DMS153 treated with DMSO at 0.1 percent for 48 hours (cell line): ENCODE data around the gene NT5C1A.

ENCODE experiments used
- DNase-seq: peaks from one replicate; lab custom pipeline; 2025; ENCODE audit not compliant: unreplicated experiment; lab: John Stamatoyannopoulos, UW

NT5C1A gene

DNA sequence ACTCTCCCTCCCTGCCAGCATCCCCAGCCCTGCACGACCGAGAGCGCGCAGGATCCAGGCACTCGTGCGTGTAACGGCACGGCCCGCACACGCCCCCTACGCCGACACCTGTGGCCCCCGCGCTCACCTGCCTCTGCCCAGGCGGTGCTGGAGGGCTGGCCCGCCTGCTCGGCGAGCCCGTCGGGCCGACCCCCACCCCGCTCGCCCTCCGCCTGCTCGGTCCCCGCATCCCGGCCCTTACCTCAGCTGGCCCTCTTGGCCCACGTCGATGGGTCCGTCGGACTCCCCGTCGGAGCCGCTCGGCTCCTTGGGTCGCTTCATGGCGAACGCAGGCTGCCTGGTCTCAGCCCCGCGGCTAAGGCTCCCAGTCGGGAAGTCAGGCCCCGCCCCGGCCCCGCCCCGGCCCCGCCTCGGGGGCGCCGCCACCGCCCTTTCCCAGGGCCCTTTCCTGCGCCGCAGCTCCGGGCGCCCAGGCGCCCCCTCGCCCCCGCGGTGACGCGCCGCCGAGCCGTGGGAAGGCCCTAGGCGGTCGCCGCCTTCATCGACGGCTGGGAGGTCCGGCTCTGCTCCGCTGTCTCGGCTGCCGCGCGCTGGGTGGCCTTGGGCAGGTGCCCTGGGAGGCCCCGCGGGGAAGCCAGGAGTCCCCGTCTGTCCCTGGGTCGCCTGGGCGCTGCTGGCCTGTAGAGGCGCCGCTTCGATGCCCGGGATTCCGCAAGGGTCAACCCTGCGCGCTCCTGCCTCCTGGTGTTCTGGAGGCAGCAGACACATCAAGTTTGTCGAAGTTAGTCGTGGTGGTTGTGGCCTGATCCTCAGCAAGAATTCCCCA lies 32.4 kb downstream of the NT5C1A start, which contains the start of gene HEYL:
TSS of gene HEYL (minus strand) at position 339 of the 826 bp plus-strand sequence. CDS start at position 321, 18 bp downstream.
- DNase-seq = peak; percentile 96

DNA sequence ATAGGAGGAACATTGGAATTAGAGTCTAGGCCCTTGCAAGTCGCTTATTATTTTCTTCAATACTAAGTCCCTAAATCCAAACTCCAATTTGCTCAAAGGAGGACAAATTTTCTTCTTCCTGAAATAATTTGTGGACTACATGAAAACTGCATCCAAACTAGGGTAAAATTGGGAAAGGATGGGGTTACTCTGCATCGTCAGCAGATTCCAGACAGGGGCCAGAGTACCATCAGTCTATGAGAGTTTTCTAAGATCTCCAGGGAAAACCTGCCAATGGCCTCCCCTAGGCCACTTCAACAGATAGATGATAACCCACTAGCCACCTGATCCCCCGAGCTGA lies 33.0 kb downstream of the NT5C1A start:
- no peak for DNase-seq

DNA sequence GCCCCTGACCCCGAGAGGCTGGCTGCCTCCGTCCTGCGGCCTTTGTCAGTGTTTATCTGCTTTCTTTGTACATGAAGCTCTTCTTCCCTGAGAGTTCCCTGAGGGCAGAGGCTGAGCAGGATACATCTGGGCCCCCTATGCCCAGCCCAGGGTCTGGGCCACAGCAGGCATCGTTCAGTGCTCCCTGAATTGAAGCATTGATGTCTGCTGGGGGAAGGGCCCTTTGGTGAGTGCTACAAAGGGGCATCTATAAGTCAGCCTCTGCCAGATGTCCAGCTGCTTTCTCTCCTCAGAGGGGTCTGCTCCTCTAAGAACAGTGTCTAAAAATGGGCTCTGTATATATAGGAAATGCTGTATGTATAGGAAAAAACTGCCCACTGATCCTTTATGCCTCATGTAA lies 34.5 kb downstream of the NT5C1A start:
- no peak for DNase-seq

DNA sequence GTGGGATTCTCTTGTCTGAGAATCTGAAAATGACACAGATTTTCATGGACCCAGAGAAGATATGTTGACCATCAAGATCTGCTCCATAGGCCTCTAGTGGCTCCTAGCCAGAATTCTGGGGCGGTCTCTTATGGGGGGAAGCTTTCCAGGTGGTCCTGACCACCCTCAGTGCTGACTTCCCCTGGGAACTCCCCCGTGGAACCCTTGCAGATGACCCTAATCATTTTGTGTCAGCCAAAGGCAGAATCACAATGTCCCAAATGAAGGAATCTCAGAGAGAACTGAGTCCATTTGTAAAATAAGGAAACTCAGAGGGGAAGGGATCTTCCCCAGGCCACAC lies 36.1 kb downstream of the NT5C1A start:
- no peak for DNase-seq

DNA sequence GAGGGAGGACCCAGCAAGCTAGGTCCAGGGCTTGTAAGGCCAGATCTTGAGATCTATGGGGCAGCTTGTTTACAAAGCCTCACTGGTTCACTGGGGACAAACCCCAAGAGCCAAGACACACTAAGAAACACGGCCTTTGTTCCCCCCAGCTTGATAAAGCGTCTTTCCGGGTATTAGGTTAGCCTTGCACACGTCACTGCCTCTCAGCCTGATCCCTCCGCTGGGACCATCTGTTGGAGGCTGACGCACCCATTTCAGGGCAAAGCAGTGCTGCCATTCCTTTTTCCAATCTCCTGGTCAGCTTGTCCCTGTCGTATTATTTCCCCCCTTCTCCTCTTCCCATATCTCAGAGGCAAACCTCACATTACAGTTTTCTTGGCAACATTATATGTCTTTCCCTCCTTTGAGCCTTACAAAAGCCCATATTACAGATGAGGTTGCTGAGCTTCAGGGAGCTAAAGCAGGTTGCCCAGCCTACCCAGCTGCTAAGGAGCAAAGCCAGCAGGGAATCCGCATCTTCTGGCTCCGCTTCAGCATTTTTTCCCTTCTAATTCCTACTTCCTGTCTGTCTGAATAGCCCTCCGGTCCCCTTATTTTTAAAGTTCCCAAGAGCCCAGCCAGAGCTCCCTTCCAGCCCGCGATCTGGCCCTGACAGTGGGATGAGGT lies 36.6 kb downstream of the NT5C1A start:
- no peak for DNase-seq

DNA sequence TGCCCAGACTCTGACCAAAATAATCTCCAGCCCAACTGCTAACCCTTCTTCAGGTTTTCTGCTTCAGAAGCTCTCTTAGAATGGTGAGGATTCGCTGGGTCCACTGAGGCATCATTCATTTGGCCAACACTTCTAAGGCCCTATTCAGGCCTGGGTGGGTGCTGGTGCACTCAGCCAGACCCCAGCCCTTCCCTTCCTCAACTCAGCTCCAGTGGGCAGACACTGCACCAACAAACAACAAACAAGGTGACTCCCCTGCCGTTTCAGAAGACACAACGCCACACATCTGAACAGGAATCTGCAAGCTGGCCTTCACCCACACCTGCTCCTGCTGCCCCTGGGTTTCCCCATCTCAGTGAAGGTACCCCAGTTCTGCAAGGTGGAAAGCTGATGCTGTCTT lies 38.5 kb downstream of the NT5C1A start:
- no peak for DNase-seq

DNA sequence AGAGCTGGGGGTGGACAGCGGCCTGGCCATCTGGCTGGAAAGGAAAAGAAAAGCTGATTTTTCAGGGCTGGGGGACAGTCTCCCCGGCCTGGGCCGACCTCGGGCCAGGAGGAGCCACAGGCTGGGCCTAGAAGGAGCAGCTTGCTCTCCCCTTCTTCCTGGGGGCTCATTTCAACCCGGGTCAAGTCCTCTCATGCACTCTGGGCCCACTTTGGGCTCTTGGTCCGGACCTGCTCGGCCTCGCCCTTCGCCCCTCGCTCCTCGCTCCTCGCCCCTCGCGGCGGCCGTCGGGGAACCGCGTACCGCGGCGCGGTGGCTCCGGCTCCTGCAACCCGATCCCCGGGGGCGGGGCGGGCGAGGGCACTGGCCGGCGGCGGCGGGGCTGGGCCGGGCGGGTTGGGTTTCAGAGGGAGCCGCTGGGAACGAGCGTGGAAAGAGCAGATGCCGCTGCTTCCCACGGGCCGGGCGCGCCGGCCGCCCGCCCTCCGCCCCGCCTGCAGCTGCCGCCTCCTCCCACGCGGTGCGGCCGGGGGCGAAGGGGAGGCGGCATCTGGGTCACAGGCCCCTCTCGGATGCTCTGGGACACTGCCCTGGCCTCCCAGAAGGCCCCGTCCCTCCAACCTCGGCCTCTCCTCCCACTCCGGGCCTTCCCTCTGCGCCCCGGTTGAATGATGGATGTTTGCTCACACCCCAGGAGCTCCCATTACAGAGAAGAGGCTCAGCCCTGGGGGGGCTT lies 39.1 kb downstream of the NT5C1A start:
- peak; percentile 26 for DNase-seq

DNA sequence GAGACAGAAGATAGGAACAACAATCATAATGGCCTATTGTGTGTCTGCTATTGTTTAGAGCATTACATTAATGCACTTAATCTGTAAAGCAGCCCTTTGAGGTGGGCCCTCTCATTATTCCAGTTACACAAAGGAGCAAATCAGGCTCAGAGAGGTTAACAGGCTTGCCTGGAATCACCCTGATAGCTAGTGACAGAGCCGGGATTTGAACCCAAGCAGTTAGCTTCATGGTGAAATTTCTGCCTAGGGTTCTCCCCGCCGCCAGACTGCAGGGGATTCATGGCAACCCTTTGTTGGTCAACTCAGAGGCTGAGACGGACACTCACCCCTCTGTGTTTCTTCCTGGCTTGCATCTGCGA lies 39.6 kb downstream of the NT5C1A start:
- DNase-seq = no peak

DNA sequence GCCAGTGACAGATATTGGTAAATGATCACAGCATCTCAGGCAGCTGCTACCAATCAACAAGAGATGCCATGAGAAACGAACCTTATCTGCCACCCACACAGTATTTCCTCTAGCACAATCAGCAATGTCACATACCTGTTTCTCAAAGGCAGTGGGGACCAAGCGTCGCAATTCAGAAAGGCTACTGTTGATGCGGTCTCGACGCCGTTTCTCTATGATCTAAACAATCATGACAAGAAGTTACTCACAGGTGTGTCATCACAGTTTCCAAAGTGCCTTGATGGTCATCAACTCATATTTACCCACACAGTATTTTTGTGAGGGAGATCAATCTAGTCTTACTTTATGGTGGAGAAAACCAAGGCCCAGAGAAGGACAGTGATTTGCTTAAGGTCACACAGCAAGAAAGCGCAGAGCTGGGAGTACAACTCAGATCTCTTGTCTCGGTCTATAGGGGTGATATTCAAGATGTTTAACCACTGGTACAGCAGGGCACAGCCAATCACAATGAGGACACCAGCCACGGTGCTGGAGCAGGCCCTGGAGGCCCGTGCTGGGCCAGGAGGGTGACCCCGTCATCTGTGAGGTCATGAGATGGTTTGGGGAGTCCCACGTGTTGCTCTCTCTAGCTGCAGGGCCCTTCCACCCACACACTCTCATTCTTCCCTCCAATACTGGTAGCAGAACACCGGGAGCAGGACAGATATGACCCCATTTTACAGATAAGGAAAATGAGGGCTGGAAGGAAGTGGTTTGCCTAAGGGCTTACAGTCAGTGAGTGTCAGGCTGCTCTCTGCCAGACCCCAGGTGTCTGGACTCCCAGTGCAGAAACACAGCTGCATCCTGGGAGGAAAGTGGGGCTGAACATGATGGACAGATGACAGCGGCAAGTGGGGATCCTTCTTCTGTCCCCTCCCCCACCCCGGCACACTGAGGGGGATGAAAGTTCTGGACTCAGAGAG lies 40.3 kb downstream of the NT5C1A start:
- DNase-seq = no peak

DNA sequence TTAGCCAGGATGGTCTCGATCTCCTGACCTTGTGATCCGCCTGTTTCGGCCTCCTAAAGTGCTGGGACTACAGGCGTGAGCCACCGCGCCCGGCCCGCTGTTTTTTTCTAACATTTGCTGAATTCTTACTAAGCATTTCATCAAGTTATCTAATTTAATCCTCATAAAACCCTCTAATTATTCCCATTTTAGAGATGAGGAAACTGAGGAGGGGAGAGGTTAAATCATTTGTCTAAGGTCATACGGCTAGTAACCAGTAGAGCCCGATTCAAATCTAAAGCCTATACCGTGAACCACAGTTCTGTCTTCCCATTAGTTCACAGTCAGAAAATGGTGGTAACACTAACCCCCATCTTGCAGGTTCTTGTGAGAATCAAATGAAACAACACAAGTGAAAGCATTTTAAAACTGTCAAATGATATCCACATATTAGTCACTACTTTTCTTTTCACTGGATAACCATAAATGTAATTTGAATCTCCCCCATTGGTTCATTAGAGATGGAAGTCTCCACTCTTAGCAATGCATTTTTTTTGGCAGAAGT lies 43.0 kb downstream of the NT5C1A start:
- no peak for DNase-seq

DNA sequence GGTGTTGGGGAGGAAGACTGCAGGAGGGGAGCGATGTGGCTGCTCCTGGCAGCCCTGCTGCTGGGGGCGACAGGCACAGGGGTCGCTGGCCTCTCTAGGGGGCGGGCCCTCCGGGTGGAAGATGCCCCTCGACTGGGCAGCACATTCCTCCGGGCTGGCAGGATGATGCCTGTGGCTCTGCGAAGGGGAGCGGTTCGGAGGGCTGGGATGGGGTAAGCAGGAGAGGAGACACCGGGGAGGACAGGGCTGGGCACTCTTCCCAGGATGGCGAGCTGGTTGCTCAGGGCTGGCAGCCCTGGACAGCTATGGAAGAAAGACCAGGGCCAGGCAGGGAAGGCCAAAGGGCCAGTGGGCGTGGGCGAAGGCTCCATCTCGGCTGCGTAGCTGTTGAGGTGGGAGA lies 45.3 kb downstream of the NT5C1A start:
- DNase-seq = no peak

DNA sequence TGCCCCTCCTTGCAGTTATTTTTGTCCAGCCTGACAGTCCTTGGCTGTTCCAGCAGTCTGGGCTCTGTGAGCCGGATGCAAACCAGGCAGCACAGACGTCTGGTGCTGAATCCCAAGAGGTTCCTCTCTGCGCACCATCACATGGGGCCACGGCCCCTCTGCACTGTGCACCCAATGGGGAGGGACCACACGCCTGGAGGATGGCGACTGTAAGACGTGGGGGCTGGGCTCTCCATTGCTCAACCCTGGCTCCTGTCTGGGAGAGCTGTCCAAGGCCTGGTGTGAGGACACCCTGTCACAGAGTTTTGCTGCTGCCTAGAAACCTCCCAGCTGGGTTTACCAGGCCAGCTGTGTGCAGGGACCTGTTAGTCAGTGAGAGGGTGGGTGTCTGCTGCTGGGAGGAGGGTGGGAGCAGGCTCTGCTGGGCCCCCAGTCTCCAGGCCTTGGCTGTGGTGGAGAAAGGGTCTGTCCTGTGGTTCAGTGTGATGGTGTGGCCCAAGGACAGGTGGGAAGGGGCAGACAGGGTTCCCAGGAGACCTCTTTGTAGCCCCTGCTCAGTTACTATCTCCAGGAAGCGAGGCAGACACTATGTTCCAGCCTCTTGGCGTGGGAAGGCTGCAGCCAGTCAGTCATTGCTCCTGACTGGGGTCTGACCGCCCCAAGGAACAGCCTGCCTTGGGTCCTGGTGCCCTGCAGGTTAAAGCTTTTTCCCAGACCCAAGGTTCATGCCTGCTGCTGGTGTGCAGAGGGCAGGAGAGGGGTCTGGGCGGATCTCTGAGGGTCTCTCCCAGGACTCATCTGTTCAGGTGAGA lies 46.2 kb downstream of the NT5C1A start:
- no peak for DNase-seq

DNA sequence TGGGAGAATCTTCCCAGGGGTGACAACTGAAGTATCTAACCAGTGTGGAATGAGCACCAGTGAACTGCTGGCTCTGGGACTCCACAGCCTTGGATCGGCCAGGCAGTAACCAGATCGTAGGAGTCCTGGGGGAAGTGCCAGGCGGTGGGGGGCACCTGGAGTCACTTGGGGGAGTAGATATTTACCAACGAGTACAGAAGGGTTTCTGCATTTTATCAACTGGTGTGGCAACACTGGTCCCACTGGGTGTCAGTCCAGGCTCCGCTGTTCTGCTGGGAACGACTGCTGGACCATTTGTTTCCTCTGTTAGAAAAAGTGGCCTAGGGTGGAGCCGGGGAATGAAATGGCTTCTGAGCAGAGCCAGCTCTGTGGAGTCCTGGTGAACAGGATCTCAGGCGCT lies 46.9 kb downstream of the NT5C1A start:
- DNase-seq = no peak

DNA sequence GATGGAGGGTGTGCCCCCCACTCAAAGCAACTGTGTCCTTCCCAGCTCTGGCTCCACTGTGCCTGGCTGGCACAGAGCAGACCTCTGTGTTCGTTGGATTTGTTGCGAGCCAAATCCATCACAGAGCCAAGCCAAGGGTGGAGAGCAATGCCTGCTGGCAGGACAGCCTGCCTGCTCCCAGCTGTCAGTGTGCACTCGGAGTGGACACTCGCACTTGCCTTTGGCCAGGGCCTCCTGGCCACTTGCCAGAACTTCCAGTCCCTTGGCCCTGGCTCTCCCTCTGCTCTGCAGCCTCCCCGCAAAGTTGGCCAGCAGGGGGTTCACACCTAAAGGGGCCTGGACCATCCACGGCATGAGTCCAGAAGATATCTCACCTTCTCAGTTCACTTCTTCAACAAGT lies 48.9 kb downstream of the NT5C1A start:
- DNase-seq = no peak

DNA sequence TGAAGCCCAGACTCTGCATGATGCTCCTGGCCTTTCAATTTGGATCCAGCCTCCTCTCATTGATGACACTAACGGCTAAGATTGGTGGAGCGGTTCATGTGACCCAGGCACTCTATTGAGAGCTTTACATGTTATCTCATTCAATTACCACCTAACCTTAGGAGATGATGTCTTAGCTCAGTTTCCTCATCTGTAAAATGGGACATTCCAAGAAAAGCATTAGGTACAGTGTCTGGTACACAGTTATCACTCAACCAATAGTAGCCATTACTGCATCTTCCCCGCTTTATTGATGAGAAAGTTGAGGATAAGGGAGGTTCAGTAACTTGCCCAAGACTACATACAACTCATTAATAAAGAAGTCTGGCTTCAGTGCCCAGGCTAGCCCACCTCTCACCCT lies 49.5 kb downstream of the NT5C1A start:
- no peak for DNase-seq

DNA sequence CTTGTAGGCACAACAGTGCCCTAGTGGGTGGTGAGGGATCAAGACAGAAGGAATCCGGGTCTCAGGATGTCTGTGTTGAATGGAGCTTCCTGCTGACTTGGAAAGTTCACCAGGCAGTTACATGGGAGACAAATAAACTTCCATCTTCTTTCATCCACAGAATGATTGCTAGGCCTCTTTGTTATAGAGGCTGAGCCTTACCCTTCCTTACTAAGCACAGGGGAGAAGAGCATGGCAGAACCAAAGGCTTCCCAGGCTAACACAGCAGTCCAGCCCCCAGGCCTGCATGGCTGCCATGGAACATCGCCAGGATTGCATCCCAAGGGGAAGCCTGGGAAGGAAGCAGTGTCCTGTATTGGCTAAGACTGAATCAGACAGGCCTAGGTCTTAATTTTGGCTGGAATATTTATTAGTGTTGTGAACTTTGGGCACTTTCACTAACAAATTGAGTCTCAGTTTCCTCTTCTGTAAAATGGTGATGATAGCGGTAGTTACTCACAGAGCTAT lies 51.2 kb downstream of the NT5C1A start:
- DNase-seq = no peak

DNA sequence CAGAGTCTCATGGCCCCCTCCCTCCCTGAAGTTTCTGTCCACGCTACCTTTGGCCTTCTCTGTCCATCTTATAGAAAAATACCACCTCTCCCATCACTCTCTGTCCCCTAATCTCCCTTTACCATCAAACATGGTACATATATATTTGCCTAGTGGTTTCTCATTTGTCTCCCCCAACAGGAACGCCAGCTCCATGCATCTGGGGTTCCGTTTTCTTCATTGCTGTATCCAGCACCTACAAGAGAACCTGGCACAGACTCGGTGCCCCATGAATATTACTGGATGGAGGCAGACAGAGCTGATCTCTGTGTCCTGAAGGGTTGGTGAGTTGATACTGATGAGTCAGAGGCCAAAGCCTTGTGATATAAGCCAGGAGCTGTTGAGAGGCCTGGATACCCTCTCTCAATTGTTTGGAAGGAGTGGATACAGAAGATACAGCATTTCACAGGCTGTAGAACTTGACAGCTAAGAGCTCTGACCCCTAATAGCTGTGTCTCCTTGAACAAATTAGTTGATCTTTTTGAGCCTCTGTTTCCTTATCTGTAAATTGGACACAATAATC lies 54.3 kb downstream of the NT5C1A start:
- no peak for DNase-seq

DNA sequence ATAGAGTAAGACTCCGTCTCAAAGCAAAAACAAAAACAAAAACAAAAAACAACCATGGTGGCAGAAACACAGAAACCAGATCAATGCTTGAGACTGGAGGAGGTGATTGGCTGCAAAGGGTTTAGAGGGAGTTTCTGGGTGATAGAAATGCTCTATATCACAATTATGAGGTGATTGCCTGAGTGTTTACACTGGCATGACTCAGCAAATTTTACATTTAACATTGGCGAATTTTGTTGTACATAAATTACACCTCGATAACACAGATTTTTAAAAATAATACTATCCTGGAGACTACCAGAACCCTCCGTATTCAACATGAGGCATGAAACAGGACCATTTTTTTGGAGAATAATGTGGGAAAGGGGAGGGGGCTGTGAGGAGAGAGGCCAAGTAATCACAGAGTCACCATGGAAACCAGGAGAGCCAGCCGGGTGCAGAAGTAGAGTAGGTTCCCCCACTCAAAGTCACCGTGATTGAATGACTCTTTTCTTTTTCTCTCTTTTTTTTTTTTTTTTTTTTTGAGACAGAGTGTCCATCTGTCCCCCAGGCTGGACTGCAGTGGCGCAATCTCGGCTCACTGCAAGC lies 56.7 kb downstream of the NT5C1A start:
- DNase-seq = no peak

DNA sequence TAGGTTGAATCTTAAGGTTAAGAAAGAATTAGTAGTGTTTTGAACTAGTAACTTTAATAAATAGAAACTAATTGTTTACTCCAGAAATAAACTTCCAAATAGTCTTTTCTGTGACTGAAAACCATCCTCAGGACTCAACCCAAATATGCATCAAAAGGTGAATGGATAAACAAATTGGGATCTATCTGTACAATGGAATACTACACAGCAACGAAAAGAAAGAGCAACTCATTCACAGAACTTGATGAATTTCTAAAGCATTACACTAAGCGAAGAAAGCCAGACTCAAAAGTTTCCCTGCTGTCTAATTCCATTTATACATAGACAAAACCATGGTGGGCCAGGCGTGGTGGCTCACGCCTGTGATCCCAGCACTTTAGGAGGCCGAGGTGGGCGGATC lies 57.4 kb downstream of the NT5C1A start:
- DNase-seq = no peak
